ENCODE results near the gene PAK4.

DNA sequence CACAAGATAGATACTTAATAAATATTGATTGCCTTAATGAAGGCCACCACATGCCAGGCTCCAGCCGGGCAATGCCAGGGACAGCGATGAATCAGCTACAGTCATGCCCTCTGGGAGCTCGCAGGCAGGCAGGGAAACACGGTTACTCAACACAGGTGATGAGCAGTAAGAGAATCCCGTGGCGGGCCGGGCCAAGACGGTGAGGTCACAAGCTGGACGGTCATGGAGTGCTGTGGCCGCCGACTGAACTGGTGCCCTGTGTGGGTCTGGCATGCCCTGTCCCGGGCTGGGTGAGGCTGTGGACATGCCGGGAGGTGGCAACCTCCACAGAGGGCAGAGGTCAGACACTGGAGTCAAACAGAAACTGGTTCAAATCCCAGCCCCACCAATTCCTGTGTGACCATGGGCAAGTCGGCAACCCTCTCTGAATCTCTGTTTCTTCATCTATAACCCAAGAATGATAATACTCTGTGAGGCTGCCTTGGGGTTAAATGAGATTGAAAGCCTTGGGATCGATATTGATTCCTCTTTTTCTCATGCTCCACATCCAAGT lies 13.2 kb upstream of the PAK4 start:
- TF ChIP-seq, protein P1, sequence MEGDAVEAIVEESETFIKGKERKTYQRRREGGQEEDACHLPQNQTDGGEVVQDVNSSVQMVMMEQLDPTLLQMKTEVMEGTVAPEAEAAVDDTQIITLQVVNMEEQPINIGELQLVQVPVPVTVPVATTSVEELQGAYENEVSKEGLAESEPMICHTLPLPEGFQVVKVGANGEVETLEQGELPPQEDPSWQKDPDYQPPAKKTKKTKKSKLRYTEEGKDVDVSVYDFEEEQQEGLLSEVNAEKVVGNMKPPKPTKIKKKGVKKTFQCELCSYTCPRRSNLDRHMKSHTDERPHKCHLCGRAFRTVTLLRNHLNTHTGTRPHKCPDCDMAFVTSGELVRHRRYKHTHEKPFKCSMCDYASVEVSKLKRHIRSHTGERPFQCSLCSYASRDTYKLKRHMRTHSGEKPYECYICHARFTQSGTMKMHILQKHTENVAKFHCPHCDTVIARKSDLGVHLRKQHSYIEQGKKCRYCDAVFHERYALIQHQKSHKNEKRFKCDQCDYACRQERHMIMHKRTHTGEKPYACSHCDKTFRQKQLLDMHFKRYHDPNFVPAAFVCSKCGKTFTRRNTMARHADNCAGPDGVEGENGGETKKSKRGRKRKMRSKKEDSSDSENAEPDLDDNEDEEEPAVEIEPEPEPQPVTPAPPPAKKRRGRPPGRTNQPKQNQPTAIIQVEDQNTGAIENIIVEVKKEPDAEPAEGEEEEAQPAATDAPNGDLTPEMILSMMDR (IDR thresholded peaks at IDR 0.05) = no peak
- TF ChIP-seq POLR2A (IDR thresholded peaks at IDR 0.05) (no peak), POLR2AphosphoS5 (IDR thresholded peaks at IDR 0.05) (no peak)

Measured in suprapubic skin (tissue), 4 donors.